ENCODE measurements around the gene RPL37A. TPM values are rescaled to one million over a fixed set of nuclear protein-coding genes. Genes with fewer than 3 reads are reported as not detected.

RPL37A gene
- total and polyA plus RNA-seq, 9 of the 15 experiments (the other 6 are each of a cell fraction or from before 2014, with no cell fraction given): 1,938 to 3,349 (median 2,436) TPM

DNA sequence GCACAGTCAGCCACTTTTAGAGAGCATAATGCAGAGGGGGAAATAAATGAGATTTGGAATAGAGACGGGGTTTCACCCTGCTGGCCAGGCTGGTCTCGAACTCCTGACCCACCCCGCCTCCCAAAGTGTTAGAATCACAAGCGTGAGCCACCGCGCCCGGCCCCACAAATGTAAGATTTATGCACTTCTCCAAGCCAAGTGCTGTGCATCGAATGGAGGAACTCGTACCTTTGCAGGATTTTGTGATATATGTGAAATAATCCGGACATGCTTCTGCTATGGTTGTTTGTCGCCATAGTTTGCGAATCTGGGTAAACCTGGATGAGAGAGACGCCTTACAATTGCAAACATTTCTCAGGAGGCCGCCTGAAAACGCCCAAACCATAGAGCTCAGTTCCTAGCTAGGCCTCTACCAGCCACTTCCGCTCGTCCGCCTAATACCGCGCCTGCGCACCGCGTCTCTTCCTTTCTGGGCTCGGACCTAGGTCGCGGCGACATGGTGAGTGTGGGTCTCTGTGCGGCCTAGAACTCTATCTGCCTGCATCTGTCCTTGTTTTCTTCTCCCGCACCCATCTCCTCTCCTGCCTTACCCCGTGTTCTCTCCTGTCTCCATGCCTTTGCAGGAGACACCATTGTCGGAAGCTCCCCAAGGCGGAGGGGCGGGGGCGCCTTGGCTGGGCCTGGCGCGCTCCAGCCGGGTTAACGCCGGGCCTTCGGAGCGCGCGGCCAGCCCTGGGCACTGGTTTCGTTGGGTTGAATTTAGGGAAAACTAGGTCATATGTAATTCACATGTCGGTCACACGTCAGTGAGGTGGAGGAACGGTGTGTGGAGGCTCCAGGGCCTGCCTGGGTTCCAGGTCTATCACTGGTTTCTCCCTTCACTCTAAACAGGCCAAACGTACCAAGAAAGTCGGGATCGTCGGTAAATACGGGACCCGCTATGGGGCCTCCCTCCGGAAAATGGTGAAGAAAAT is at the start of gene RPL37A (continued):
- TF ChIP-seq TAF1 (IDR thresholded peaks at IDR 0.05; ENCODE audit: control insufficient read depth, extremely low read depth, insufficient read depth, low read length, severe bottlenecking) (peak; percentile 99), ZNF23 (CRISPR knock-in tag; IDR thresholded peaks at IDR 0.05) (no peak), RBFOX2 (IDR thresholded peaks at IDR 0.05; ENCODE audit: low read depth, low read length) (peak; percentile 97), SAFB (IDR thresholded peaks at IDR 0.05; ENCODE audit: borderline replicate concordance, low read depth, low read length) (no peak), RBM39 (optimal IDR thresholded peaks at IDR 0.05; ENCODE audit: low read depth, low read length) (no peak), NR0B1 (IDR thresholded peaks at IDR 0.05; ENCODE audit: partially characterized antibody) (no peak), PHF21A (IDR thresholded peaks at IDR 0.05; ENCODE audit: borderline replicate concordance, low read depth) (peak; percentile 39; the same call in 1 of the 2 replicates), STAT5B (CRISPR knock-in tag; IDR thresholded peaks at IDR 0.05) (no peak), RBBP5 (IDR thresholded peaks at IDR 0.05; ENCODE audit: borderline replicate concordance, insufficient read depth, low read length, poor library complexity, severe bottlenecking) (peak; percentile 99), IFI16 (CRISPR knock-in tag; IDR thresholded peaks at IDR 0.05) (no peak), ZFP30 (CRISPR knock-in tag; IDR thresholded peaks at IDR 0.05; ENCODE audit: borderline replicate concordance) (no peak), ZBTB17 (CRISPR knock-in tag; IDR thresholded peaks at IDR 0.05) (no peak), HDGF (IDR thresholded peaks at IDR 0.05) (no peak), SIX5 (IDR thresholded peaks at IDR 0.05; ENCODE audit: borderline replicate concordance in 1 of 2, insufficient read depth in 1 of 2, low read depth in 1 of 2, low read length in 2 of 2) (no peak; a peak in 1 of 4 replicates), ZNF436 (CRISPR knock-in tag; IDR thresholded peaks at IDR 0.05) (no peak), MYBL2 (IDR thresholded peaks at IDR 0.05; ENCODE audit: low read depth) (no peak), MYBL2 (CRISPR knock-in tag; IDR thresholded peaks at IDR 0.05; ENCODE audit: borderline replicate concordance) (no peak), MBD2 (IDR thresholded peaks at IDR 0.05; ENCODE audit: borderline replicate concordance, low read depth) (peak; percentile 86; the same call in 1 of the 2 replicates), SIRT6 (IDR thresholded peaks at IDR 0.05; ENCODE audit: low read depth, low read length) (no peak), ATF7 (IDR thresholded peaks at IDR 0.05) (peak; percentile 52), ZNF165 (CRISPR knock-in tag; IDR thresholded peaks at IDR 0.05; ENCODE audit: borderline replicate concordance) (no peak), PML (IDR thresholded peaks at IDR 0.05; ENCODE audit: low read length) (peak; percentile 93), TSC22D4 (tag; IDR thresholded peaks at IDR 0.05) (no peak), HMGN3 (IDR thresholded peaks at IDR 0.05; ENCODE audit: borderline replicate concordance, extremely low read depth, insufficient read length, low read depth, low read length) (no peak)
- TF ChIP-seq, protein P1, sequence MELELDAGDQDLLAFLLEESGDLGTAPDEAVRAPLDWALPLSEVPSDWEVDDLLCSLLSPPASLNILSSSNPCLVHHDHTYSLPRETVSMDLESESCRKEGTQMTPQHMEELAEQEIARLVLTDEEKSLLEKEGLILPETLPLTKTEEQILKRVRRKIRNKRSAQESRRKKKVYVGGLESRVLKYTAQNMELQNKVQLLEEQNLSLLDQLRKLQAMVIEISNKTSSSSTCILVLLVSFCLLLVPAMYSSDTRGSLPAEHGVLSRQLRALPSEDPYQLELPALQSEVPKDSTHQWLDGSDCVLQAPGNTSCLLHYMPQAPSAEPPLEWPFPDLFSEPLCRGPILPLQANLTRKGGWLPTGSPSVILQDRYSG (tag; conservative IDR thresholded peaks at IDR 0.05; ENCODE audit: low read depth): no peak
